ENCODE results near the gene EZR. TPM values are rescaled to one million over a fixed set of nuclear protein-coding genes. Genes with fewer than 3 reads are reported as not detected.

The EZR gene
- total and polyA plus RNA-seq, 2 of the 13 experiments (the other 11 are each of a cell fraction or from before 2014, with no cell fraction given), result 34.7 to 60.3 TPM

DNA sequence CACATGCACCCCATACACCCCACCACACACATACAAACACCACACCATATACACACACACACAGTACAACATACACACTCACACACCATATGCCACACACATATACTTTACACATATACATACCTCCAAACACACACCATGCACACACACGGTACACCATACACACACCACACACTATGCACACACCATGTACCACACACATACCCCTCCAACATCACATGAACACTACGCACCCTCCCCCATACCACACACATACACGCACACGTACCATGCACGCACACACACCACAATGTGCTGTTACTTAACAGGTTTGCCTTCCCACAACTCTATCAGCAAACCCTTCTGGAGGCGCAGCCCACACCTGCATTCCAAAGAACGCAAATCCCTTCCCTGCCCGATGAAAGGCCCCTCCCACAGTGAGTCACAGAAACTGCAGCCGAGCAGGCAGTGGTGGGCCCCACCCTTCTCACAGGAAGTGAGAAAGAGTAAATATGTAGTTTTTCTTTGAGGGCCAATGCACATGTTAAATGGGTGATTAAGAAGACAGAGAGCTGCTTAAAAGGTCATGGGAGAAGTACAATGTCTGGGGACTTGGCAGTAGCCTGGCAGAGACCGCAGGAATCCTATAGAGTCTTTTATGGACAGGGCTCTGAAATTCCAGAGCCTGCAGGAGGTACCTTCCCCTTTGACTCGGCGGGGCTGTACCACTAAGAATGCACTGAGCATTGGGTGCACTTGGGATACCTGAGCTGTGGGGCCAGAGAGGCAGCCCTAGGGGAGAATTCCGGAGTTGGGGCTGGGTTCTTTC, 34.1 kb upstream of the EZR start (continued):
- TF ChIP-seq ZNF543 (CRISPR knock-in tag; IDR thresholded peaks at IDR 0.05), result no peak
- no peak for TF ChIP-seq MEIS2 (CRISPR knock-in tag; IDR thresholded peaks at IDR 0.05)
- TF ChIP-seq ZNF256 (CRISPR knock-in tag; conservative IDR thresholded peaks at IDR 0.05), result no peak
- peak; percentile 65 for TF ChIP-seq NCOA2 (CRISPR knock-in tag; IDR thresholded peaks at IDR 0.05)
- peak; percentile 63; the same call in 1 of the 2 replicates for TF ChIP-seq TCF7 (IDR thresholded peaks at IDR 0.05; ENCODE audit: low read depth)
- TF ChIP-seq ZNF83 (CRISPR knock-in tag; IDR thresholded peaks at IDR 0.05; ENCODE audit: borderline replicate concordance), result no peak
- TF ChIP-seq, protein P1, sequence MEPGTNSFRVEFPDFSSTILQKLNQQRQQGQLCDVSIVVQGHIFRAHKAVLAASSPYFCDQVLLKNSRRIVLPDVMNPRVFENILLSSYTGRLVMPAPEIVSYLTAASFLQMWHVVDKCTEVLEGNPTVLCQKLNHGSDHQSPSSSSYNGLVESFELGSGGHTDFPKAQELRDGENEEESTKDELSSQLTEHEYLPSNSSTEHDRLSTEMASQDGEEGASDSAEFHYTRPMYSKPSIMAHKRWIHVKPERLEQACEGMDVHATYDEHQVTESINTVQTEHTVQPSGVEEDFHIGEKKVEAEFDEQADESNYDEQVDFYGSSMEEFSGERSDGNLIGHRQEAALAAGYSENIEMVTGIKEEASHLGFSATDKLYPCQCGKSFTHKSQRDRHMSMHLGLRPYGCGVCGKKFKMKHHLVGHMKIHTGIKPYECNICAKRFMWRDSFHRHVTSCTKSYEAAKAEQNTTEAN (CRISPR knock-in tag; conservative IDR thresholded peaks at IDR 0.05), result no peak
- TF ChIP-seq ZNF180 (CRISPR knock-in tag; IDR thresholded peaks at IDR 0.05; ENCODE audit: borderline replicate concordance, low read depth), result no peak
- TF ChIP-seq EP300 (IDR thresholded peaks at IDR 0.05; ENCODE audit: low read depth in 2 of 2, low read length in 2 of 2), result peak in 1 of 2 experiments; percentile 70; a peak in 1 of 4 replicates
- TF ChIP-seq EP300 (CRISPR knock-in tag; IDR thresholded peaks at IDR 0.05; ENCODE audit: borderline replicate concordance), result peak; percentile 69; the same call in 1 of the 2 replicates
- no peak for TF ChIP-seq ZNF558 (CRISPR knock-in tag; IDR thresholded peaks at IDR 0.05; ENCODE audit: borderline replicate concordance)
- peak; percentile 78 for TF ChIP-seq RARA (CRISPR knock-in tag; IDR thresholded peaks at IDR 0.05)
- no peak for TF ChIP-seq GABPA (IDR thresholded peaks at IDR 0.05; ENCODE audit: low read depth, low read length)
- TF ChIP-seq GABPA (CRISPR knock-in tag; IDR thresholded peaks at IDR 0.05; ENCODE audit: low read depth), result peak; percentile 79
- no peak for TF ChIP-seq ZNF121 (CRISPR knock-in tag; IDR thresholded peaks at IDR 0.05)
- TF ChIP-seq REXO4 (CRISPR knock-in tag; IDR thresholded peaks at IDR 0.05; ENCODE audit: borderline replicate concordance), result no peak
- TF ChIP-seq, protein P2, sequence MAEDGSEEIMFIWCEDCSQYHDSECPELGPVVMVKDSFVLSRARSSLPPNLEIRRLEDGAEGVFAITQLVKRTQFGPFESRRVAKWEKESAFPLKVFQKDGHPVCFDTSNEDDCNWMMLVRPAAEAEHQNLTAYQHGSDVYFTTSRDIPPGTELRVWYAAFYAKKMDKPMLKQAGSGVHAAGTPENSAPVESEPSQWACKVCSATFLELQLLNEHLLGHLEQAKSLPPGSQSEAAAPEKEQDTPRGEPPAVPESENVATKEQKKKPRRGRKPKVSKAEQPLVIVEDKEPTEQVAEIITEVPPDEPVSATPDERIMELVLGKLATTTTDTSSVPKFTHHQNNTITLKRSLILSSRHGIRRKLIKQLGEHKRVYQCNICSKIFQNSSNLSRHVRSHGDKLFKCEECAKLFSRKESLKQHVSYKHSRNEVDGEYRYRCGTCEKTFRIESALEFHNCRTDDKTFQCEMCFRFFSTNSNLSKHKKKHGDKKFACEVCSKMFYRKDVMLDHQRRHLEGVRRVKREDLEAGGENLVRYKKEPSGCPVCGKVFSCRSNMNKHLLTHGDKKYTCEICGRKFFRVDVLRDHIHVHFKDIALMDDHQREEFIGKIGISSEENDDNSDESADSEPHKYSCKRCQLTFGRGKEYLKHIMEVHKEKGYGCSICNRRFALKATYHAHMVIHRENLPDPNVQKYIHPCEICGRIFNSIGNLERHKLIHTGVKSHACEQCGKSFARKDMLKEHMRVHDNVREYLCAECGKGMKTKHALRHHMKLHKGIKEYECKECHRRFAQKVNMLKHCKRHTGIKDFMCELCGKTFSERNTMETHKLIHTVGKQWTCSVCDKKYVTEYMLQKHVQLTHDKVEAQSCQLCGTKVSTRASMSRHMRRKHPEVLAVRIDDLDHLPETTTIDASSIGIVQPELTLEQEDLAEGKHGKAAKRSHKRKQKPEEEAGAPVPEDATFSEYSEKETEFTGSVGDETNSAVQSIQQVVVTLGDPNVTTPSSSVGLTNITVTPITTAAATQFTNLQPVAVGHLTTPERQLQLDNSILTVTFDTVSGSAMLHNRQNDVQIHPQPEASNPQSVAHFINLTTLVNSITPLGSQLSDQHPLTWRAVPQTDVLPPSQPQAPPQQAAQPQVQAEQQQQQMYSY (CRISPR knock-in tag; IDR thresholded peaks at IDR 0.05), result no peak
- no peak for TF ChIP-seq SP2 (CRISPR knock-in tag; IDR thresholded peaks at IDR 0.05)
- TF ChIP-seq ZNF678 (CRISPR knock-in tag; IDR thresholded peaks at IDR 0.05), result no peak
- 0 out of 2 replicates have a peak, but pooled peaks have one; percentile 45 for TF ChIP-seq ZNF337 (CRISPR knock-in tag; IDR thresholded peaks at IDR 0.05; ENCODE audit: borderline replicate concordance, low read depth)
- TF ChIP-seq, protein P3, sequence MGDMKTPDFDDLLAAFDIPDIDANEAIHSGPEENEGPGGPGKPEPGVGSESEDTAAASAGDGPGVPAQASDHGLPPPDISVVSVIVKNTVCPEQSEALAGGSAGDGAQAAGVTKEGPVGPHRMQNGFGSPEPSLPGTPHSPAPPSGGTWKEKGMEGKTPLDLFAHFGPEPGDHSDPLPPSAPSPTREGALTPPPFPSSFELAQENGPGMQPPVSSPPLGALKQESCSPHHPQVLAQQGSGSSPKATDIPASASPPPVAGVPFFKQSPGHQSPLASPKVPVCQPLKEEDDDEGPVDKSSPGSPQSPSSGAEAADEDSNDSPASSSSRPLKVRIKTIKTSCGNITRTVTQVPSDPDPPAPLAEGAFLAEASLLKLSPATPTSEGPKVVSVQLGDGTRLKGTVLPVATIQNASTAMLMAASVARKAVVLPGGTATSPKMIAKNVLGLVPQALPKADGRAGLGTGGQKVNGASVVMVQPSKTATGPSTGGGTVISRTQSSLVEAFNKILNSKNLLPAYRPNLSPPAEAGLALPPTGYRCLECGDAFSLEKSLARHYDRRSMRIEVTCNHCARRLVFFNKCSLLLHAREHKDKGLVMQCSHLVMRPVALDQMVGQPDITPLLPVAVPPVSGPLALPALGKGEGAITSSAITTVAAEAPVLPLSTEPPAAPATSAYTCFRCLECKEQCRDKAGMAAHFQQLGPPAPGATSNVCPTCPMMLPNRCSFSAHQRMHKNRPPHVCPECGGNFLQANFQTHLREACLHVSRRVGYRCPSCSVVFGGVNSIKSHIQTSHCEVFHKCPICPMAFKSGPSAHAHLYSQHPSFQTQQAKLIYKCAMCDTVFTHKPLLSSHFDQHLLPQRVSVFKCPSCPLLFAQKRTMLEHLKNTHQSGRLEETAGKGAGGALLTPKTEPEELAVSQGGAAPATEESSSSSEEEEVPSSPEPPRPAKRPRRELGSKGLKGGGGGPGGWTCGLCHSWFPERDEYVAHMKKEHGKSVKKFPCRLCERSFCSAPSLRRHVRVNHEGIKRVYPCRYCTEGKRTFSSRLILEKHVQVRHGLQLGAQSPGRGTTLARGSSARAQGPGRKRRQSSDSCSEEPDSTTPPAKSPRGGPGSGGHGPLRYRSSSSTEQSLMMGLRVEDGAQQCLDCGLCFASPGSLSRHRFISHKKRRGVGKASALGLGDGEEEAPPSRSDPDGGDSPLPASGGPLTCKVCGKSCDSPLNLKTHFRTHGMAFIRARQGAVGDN (CRISPR knock-in tag; IDR thresholded peaks at IDR 0.05), result peak; percentile 39
